ENCODE measurements around the gene RRAGA.
A peak's percentile ranks its signal among the peaks of the same experiment; 100 is the strongest.
"Not testable (repeated sequence)": the region's sequence is repeated elsewhere in the genome, so short reads cannot be mapped to it uniquely, and the experiment has no call there.

Gene RRAGA

GRCh38 chr9:19048966-19049916, at the start of gene RRAGA:
Gene RRAGA, plus strand, starts transcription at chr9:19049427. Its CDS starts 233 bp downstream, at chr9:19049660.
- DNase-seq (ENCODE audit: extremely low read depth in 1 of 2, low read depth in 1 of 2): peak; percentile 85 to 88

- DNase-seq (ENCODE audit: extremely low read depth in 1 of 2, low read depth in 1 of 2): no peak
These were observed 49.1 kb upstream of the RRAGA start for GRCh38 chr9:19000133-19000532.

GRCh38 chr9:19009391-19009965, 39.7 kb upstream of the RRAGA start:
- DNase-seq (ENCODE audit: extremely low read depth in 1 of 2, low read depth in 1 of 2): no peak

- DNase-seq (ENCODE audit: extremely low read depth in 1 of 2, low read depth in 1 of 2): no peak
These were observed 31.0 kb upstream of the RRAGA start for GRCh38 chr9:19018201-19018600.

GRCh38 chr9:19020886-19021455, 28.3 kb upstream of the RRAGA start:
- DNase-seq (ENCODE audit: extremely low read depth in 1 of 2, low read depth in 1 of 2): no peak

GRCh38 chr9:19021649-19022048, 27.6 kb upstream of the RRAGA start:
- not testable (repeated sequence) for DNase-seq (ENCODE audit: extremely low read depth in 1 of 2, low read depth in 1 of 2)

- no peak for DNase-seq (ENCODE audit: extremely low read depth in 1 of 2, low read depth in 1 of 2)
These were observed 27.0 kb upstream of the RRAGA start for GRCh38 chr9:19022206-19022605.

- DNase-seq (ENCODE audit: extremely low read depth in 1 of 2, low read depth in 1 of 2): no peak
These were observed 26.1 kb upstream of the RRAGA start for GRCh38 chr9:19023078-19023477.

- no peak for DNase-seq (ENCODE audit: extremely low read depth in 1 of 2, low read depth in 1 of 2)
These were observed 22.9 kb upstream of the RRAGA start for GRCh38 chr9:19026375-19026774.

- DNase-seq (ENCODE audit: extremely low read depth in 1 of 2, low read depth in 1 of 2): no peak
These were observed 21.4 kb upstream of the RRAGA start for GRCh38 chr9:19027825-19028224.

GRCh38 chr9:19028835-19029451, 20.3 kb upstream of the RRAGA start:
- DNase-seq (ENCODE audit: extremely low read depth in 1 of 2, low read depth in 1 of 2): no peak

- no peak for DNase-seq (ENCODE audit: extremely low read depth in 1 of 2, low read depth in 1 of 2)
These were observed 18.3 kb upstream of the RRAGA start for GRCh38 chr9:19030899-19031298.

GRCh38 chr9:19032406-19032805, 16.8 kb upstream of the RRAGA start:
- no peak for DNase-seq (ENCODE audit: extremely low read depth in 1 of 2, low read depth in 1 of 2)

GRCh38 chr9:19033015-19033414, 16.2 kb upstream of the RRAGA start, which contains the start of gene SAXO1:
Gene SAXO1, minus strand, starts transcription at chr9:19033209. Its CDS starts 301 bp downstream, at chr9:19032908.
- DNase-seq (ENCODE audit: extremely low read depth in 1 of 2, low read depth in 1 of 2): no peak

GRCh38 chr9:19036611-19037010, 12.6 kb upstream of the RRAGA start:
- no peak for DNase-seq (ENCODE audit: extremely low read depth in 1 of 2, low read depth in 1 of 2)

GRCh38 chr9:19049917-19050636, 850 bp downstream of the RRAGA start:
- no peak for DNase-seq (ENCODE audit: extremely low read depth in 1 of 2, low read depth in 1 of 2)

- no peak for DNase-seq (ENCODE audit: extremely low read depth in 1 of 2, low read depth in 1 of 2)
These were observed 1.7 kb downstream of the RRAGA start for GRCh38 chr9:19050637-19051591.

GRCh38 chr9:19057033-19057432, 7.8 kb downstream of the RRAGA start:
- DNase-seq (ENCODE audit: extremely low read depth in 1 of 2, low read depth in 1 of 2): no peak

- DNase-seq (ENCODE audit: extremely low read depth in 1 of 2, low read depth in 1 of 2): no peak
These were observed 25.0 kb downstream of the RRAGA start for GRCh38 chr9:19074229-19074628.

GRCh38 chr9:19074836-19075235, 25.6 kb downstream of the RRAGA start:
- no peak for DNase-seq (ENCODE audit: extremely low read depth in 1 of 2, low read depth in 1 of 2)
